OCI-M2 (cell line): Measurements from ENCODE around the gene GLT8D1.
"Not testable (repeated sequence)": the region's sequence is repeated elsewhere in the genome, so short reads cannot be mapped to it uniquely, and the experiment has no call there.

Source experiments
- DNase-seq: peaks from one replicate; lab custom pipeline; 2025; ENCODE audit not compliant: unreplicated experiment; lab: John Stamatoyannopoulos, UW

The GLT8D1 gene, protein sequence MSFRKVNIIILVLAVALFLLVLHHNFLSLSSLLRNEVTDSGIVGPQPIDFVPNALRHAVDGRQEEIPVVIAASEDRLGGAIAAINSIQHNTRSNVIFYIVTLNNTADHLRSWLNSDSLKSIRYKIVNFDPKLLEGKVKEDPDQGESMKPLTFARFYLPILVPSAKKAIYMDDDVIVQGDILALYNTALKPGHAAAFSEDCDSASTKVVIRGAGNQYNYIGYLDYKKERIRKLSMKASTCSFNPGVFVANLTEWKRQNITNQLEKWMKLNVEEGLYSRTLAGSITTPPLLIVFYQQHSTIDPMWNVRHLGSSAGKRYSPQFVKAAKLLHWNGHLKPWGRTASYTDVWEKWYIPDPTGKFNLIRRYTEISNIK

DNA sequence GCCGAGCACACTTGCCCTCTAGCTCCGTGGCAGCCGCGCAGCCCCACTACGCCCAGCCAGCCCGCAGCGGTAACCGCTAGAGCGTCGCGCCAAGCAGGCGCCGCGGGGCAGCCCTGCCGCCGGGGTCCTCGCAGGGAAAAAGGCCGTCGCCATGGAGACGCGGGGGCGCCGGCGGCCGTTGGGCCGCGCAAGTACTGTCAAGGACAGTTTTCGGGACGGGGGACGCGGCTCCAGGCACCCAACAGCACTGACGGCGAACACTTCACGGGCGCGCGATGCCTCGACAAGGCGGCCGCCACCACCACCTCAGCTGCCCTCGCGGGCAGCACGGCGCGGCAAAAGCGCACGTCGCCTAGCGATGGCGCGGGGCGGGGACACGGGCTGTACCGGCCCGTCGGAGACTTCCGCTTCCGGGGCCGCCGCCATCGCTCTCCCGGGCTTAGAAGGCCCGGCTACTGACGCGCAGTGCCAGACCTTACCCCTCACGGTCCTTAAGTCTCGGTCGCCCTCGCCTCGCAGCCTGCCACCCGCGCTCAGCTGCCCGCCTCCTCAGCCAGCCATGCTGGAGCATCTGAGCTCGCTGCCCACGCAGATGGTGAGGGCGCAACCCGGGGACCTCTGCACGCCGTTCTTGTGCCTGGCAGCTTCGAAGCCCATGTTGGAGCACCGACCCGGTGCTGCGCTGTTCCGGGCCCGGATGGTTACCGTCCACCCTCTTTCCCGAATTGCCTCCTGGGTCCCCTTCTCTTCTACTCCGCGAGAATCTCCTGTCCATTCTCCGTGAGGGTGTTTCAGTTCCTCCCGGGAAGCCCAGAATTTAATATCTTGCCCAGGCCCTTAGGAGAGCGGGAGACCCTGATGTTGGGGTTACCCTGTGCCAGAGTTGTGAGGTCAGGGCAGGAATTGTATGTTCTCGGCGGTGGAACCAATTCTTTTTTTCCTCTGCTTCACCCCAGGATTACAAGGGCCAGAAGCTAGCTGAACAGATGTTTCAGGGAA lies at the start of gene GLT8D1, which contains the start of gene SPCS1:
Gene GLT8D1 (minus strand): TSS at position 104 of the 999 bp plus-strand sequence. CDS start 5,331 bp downstream, outside the sequence.
Gene SPCS1 (plus strand): TSS at position 419 of the 999 bp plus-strand sequence. CDS start 141 bp downstream, at position 560.
- no peak for DNase-seq

DNA sequence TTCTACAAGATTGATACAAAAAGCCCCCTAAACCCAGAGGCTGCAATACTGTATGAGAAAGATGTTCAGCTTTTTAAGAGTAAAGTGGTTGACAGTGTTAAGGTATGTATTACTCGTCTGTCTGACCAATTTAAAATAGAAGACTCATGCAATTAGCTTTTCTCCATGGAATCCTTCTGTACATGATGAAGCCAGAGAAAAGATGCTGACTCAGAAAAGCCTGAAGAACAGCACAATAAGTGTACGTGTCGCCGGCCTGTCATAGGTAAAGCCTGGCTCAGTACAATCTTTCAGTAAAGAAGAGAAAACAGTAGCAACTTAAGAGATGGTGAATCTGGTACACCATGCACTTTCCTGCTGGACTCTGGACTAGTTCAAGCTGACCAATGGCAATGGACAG lies 48.8 kb upstream of the GLT8D1 start:
- DNase-seq, result no peak

DNA sequence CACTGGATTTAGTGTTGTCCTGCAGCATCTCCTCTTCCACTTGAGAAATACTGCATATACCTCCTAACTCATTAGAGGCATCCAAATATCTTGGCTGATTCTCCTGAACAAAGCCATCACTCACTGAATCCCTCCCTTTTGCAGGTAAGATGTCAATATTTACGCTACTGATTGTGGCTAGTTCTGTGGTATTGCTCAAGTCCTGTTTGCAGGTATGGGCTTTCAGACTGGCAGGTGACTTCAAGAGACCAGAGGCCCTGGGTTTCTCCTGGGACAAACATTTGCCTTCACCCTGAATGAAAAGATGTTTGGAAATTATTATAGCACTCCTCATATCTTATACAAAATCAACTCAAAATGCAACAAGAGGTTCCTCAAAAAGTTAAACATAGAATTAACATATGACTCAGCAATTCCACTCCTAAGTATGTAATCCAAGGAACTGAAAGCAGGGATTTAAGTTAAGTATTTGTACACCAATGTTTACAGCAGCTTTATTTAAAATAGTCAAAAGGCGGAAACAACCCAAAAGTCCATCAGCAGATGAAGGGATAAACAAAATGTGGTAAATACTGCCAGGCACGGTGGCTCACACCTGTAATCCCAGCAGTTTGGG lies 46.6 kb upstream of the GLT8D1 start:
- no peak for DNase-seq

DNA sequence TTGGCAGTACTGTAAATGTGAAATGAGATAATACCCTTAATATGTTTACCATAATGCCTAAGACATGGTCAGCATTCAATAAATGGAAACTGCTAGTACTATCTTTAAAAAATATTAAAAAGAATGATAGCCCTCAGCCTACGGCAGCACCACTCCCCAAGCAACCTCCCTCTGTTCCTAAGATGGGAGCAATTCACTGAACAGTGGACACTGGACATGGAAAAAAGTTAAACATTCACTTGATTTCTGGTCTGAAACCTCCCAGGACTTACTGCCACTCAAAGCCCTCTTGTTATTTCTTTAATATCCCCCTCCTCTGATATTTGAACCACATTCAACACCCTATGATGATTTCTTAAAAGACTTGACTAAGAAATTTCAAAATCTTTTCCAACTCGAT lies 38.1 kb upstream of the GLT8D1 start:
- DNase-seq, result no peak

DNA sequence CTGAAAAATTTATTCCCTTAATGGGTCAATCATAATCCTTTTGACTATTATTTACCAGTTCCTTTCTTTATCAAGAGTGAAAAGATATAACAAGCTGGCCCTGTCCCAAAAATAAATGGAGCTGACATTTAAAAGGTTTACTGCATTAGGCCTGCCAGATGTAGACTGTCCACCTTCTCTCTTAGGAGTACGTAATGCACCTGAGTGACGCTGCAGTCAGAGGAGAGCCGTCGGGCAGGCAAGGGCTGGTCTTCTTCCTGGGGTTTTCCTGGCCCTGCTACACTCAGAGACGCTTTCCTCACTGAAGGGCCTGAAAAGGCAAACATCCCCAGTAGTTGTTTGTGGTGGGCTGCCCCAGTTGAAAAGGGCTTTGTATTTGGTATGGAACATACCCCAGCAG lies 37.6 kb upstream of the GLT8D1 start:
- no peak for DNase-seq

DNA sequence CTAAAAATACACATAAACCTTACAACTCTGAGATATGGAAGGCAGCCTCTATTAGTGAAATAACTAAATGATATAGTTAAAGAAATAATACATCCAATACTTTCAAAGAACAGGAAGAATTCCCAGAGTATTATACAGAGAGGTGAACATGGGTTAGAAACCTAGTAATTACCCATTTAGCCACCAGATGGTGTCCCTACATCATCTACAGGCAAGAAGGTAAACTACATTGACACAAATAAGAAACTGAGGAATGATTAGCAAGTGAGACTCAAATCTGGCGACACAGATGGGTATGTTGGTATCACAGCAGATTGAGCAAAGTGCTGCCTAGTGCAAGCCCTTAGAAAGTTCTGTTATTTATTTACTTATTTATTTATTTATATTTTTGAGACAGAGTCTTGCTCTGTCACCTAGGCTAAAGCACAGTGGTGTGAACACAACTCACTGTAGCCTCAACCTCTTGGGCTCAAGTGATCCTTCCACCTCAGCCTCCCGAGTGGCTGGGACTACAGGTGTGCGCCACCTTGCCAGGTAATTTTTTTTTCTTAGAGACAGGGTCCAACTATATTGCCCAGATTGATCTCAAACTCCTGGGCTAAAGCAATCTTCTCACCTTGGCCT lies 36.9 kb upstream of the GLT8D1 start:
- no peak for DNase-seq

DNA sequence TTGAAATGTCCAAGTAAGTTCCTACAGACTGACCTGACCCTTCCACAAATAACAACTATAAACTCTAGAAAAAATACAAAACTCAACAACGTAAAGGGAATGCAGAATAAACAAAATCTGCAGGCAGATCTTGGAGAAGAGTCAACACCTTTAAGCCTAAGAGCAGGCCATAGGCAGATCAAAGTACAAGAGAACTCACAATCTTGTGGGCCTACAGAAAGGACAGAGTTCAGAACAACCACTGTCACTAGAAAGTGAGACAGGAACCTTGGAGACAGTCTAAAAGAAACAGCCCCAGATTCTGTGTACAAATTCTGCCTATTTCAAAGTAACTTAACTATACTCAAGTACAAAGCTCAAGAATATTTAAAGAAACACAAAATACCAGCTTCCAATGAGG lies 34.1 kb upstream of the GLT8D1 start:
- no peak for DNase-seq

DNA sequence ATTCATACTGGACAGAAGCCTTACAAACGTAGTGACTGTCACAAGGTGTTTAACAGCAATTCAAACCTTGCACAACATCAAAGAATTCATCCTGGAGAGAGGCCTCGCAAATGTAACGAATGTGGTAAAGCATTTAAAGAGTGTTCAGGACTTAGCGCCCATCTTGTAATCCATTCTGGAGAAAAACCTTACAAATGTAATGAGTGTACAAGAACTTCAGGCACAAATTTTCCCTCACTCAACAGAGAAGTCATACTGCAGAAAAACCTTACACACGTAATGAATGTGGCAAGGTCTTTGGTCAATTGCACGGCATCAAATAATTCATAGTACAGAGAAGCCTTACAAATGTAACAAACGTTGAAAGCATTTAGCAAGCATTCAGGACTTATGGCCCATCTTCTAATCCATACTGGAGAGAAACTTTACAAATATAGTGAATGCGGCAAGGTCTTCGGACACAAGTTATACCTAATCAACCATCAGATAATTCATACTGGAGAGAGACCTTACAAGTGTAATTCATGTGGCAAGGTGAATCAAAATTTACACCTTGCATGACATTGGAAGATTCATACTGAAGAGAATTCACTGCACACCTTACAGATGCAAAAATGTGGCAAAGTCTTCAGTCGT lies 27.8 kb upstream of the GLT8D1 start:
- DNase-seq, result no peak

DNA sequence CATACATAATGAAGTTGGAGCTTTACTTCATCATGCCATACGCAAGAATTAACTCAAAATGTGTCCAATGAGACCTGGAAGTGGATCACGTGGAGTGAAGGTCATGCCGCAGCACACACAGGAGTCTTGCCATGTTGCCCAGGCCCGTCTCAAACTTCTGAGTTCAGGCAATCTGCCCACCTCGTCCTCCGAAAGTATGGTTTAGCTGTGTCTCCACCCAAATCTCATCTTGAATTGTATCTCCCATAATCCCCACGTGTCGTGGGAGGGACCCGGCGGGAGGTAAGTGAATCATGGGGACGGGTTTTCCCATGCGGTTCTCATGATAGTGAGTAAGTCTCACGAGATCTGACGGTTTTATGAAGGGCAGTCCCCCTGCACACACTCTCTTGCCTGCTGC lies 26.0 kb upstream of the GLT8D1 start:
- no peak for DNase-seq

DNA sequence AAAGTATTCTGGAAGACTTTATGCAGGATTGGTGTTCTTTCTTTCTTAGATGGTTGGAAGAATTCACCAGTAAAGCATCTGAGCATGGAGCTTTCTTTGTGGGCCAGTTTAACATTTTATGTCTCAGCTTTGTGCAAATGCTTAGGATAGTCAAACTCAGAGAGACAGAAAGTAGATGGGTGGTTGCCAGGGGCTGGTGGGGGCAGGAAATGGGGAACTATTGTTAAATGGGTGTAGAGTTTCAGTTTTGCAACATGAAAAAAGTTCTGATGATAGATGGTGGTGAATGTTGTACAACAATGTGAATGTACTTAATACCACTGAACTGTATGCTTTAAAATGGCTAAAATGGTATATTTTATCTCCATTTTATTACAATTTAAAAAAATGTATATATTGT lies 25.1 kb upstream of the GLT8D1 start:
- DNase-seq, result no peak

DNA sequence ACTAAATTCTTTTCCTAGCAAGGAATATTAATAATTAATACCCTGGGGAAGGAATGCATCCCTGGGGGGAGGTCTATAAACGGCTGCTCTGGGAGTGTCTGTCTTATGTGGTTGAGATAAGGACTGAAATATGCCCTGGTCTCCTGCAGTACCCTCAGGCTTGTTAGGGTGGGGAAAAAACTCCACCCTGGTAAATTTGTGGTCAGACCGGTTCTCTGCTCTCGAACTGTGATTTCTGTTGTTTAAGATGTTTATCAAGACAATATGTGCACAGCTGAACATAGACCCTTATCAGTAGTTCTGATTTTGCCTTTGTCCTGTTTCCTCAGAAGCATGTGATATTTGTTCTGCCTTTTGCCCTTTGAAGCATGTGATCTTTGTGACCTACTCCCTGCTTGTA lies 23.2 kb upstream of the GLT8D1 start:
- DNase-seq, result not testable (repeated sequence)

DNA sequence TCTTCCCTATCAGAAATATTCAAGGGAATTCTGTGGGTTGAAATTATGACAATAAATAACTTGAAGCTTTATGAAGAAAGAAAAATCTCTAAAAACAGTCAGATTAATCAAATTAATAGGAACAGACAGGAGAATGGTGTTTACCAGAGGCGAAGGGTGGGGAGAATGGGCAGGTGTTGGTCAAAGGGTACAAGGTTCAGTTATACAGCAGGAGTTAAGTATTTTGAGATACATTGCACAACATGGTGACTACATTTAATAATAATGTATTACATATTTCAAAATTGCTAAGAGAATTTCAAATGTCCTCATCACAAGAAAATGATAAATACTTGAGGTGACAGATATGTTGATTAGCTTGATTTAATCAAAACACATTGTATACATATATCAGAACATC lies 18.9 kb upstream of the GLT8D1 start:
- DNase-seq, result no peak

DNA sequence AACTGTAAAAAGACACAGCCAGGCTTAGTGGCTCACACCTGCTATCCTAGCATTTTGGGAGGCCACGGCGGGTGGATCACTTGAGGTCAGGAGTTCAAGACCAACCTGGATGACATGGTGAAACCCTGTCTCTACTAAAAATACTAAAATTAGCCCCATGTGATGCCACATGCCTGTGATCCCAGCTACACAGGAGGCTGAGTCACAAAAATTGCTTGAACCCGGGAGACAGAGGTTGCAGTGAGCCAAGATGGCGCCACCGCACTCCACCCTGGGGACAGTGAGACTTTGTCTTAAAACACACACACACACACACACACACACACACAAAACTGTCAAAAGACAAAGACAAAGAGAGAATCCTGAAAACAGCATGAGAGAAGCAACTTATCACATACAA lies 18.3 kb upstream of the GLT8D1 start:
- DNase-seq, result no peak

DNA sequence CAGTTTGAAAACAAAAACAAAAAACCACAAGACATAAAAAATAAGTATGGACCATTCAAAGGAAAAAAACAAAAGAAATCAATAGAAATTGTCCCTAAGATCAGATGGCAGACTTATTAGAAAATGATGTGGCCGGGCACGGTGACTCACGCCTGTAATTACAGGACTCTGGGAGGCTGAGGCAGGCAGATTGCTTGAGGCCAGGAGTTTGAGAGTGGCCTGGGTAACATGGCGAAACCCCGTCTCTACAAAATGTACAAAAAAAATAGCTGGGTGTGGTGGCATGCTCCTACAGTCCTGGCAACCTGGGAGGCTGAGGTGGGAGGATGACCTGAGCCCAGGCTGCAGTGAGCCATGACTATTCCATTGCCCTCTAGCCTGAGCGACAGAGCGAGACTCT lies 16.9 kb upstream of the GLT8D1 start:
- no peak for DNase-seq

DNA sequence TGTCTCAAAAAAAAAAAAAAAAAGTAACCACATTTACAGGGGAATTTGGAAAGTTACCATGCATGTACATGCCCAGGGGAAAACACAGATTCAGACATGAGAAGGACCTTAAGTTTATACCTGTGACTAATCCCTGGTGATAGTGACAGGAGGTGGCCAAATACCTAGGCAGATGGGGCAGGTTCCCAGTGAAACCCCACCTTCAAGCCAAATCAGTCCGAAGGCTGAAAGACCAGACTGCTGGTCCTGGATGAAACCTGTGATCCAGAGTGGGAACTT lies 16.1 kb upstream of the GLT8D1 start:
- no peak for DNase-seq

DNA sequence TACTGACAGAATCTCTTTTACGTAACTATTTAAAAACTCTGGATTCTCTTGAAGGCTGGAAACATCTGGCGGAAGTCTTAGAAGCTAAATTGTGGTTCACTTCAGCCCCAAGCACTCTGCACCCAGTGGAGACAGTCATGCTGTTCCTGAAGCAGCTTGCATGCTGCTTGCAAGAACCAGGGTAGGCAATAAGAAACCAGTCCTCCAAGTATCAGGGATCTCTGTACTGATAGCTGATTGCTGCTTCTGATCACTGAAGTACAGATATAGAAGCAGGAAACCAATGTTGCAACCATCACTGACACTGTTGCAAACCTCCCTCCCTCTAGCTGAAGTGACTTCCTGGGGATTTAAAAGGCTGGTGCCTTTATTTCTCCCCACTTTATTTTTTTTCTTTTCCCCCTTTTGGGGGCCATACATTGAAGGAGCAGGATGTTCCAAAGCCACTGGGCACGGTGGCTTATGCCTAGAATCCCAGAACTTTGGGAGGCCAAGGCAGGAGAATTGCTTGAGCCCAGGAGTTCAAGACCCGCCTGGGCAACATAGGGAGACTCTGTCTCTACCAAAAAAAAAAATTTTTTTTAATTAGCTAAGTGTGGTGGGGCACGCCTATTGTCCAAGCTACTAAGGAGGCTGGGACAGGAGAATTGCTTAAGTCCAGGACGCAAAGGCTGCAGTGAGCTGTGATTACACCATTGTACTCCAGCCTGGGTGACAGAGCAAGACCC lies 15.6 kb upstream of the GLT8D1 start:
- DNase-seq, result no peak

DNA sequence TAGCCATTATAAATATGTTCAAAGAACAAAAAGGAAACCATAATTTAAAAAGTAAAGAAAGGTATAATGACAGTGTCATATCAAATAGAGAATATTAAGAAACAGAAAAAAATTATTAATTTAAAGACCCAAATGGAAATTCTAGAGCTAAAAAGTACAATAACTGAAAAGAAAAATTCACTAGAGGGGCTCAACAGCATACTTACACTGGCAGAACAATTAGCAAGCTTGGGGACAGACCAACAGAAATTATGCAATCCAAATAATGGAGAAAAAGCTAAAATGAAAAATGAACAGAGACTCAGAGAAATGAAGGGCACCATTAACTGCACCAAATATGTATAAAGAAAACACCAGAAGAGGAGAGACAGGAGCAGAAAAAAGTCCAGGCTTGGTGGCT lies 14.0 kb upstream of the GLT8D1 start:
- DNase-seq, result no peak

DNA sequence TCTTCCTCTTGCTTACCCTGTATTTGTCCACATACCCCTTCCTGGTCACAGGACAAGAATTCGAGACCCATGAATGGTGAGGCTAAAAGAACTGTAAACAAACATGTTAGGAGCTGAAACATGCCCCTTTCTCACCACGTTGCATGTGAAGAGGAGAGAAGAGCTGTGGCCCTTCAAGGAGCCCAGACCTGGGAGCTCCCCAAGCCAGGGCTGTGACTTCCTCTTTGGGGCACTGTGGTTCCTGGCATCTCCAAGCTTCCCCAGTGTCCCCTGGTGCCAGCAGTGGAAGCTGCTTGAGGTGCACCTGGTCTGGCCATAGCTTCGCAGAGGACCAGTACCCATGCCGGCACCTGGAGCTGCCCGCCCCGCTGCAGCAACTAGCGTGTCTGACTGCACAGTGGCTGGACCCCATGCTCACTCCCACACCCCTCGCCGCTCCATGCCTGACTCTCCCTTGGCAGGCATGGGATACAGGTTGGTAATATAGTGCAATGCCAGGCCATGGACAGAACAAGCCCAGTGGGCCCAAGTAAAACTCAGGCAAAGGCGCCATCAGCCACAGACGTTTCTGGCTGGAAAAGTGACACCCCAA lies 10.2 kb upstream of the GLT8D1 start:
- DNase-seq, result no peak
